AG08396 (cell line): ENCODE measurements around the gene LYZ.

Source experiments
- DNase-seq: peaks from one replicate; pipeline ENCODE4 v3.0.0; 2012; ENCODE audit warnings: low spot score, mixed read lengths

LYZ gene

DNA sequence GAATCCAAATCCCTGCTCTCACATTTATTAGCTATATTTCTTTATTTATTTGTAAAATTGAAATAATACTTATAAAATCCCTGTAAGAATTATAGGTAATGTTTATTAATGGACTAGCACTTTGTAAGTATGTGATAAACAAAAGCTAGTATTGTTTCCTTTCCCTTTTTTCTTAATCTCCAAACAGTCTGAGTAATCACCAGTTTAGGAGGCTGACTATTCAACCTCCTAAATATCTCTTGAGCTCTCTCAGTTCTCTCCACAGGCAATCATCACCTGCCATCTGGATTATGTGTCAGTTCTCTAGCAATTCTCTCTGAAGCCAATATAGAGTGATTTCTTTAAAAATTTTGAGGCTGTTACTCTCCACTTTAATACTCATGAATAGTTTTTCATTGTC lies 9.2 kb upstream of the LYZ start:
- no peak for DNase-seq

GRCh38 chr12:69339999-69340398 lies 8.2 kb upstream of the LYZ start:
- DNase-seq, result no peak

GRCh38 chr12:69341328-69341727 lies 6.9 kb upstream of the LYZ start:
- no peak for DNase-seq

DNA sequence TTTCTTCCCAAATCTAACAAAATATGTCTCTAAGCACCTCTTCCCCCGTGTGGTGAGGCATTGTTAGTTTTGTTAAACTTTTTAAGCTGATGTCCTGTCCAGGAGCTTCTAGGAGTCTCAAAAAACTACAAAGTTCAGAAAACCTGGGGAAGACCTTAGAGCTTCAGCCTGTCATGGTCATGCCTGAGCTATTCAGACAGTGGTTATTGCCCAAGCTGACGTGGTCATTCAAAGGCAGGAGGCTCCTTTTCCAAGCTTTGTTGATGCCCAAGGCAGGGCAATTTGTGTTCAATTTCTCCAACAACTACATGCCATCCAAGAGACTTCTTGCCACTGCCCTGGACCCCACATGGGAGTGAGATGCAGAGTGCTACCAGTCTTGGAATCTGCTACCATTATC lies 5.8 kb upstream of the LYZ start:
- DNase-seq, result no peak

DNA sequence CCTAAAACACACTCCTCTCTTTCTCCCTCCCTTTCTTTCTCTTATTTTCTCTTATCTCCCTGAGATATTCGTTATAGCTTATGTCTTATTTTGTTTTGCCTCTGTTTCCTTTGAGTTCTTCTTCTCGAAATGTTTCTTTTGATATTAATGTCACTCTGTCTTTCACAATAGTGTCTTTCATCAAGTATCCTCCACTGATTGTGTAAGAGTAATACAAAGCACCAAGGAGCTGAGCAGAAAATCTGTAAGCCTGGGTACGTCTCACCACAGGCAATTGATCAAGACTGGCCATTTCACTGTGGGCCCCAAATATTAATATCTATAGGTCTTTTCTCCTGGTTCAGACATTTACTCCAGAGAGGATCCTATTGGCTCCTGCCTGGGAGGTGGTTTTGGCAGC lies 4.8 kb upstream of the LYZ start:
- DNase-seq, result no peak

GRCh38 chr12:69343885-69344612 lies 4.1 kb upstream of the LYZ start:
- no peak for DNase-seq

DNA sequence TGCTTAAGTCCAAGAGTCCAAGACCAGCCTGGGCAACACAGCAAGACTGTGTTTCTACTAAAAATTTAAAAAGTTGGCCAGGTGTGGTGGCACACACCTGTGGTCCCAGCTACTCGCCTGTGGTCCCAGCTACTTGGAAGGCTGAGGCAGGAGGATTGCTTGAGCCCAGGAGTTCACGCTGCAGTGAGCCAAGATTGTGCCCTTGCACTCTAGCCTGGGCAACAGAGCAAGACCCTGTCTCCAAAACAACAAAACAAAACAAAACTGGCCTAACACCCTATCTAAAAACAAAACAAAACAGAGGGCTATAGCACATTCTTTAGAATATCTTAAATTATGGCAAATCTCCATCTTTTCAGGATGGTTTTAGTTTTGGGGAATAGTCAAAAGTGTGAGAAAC lies 3.1 kb upstream of the LYZ start:
- no peak for DNase-seq

- DNase-seq, result no peak
Measured at GRCh38 chr12:69345742-69346141, 2.4 kb upstream of the LYZ start.

DNA sequence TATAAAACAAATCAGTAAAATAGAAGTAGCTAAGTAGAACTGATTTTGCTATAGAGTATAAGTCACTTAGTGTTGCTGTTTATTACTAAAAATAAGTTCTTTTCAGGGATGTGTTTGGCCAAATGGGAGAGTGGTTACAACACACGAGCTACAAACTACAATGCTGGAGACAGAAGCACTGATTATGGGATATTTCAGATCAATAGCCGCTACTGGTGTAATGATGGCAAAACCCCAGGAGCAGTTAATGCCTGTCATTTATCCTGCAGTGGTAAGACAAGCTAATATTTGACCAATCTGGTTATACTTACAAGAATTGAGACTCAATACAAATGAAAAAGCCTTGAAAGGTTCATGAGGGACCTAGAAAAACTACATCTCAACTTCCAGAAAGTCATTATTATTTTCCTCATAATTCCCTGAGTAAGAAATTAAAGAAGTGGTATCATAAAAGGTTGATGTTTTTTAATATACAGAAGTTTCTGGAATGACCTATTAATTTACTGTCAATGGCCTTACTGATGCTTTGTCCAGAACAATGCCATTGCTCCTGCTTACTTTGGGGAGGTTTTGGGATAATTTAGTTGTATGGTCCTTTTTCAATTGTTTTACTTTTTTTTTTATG lies 1.9 kb downstream of the LYZ start:
- DNase-seq, result no peak

DNA sequence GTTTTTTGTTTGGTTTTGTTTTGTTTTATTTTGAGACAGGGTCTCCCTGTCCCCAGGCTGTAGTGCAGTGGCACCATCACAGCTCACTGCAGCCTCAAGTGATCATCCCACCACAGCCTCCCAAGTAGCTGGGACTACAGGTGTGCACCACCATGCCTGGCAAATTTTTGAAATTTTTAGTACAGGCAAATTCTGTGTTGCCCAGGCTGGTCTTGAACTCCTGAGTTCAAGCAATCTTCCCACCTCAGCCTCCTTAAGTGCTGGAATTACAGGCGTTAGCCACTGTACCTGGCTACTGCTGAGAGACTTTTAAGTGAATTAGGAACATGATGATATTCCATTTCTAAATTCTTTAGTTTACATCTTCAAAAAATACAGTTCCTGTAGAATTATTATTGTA lies 2.6 kb downstream of the LYZ start:
- no peak for DNase-seq

GRCh38 chr12:69351462-69352236 lies 3.5 kb downstream of the LYZ start:
- no peak for DNase-seq

DNA sequence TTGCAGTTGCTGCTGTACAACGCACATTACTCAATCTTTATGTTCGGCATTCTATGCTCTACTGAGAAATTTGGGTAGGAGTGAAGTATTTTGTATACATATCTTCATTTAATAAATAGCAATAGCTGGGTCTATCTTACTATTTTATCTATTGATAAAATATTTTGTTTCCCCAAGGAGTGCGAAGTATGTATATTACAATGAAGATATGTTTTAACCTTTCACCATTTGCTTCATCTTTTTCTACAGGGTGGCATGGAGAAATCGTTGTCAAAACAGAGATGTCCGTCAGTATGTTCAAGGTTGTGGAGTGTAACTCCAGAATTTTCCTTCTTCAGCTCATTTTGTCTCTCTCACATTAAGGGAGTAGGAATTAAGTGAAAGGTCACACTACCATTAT lies 4.7 kb downstream of the LYZ start:
- DNase-seq, result no peak

- no peak for DNase-seq
Measured at GRCh38 chr12:69354172-69354555, 6.0 kb downstream of the LYZ start.

DNA sequence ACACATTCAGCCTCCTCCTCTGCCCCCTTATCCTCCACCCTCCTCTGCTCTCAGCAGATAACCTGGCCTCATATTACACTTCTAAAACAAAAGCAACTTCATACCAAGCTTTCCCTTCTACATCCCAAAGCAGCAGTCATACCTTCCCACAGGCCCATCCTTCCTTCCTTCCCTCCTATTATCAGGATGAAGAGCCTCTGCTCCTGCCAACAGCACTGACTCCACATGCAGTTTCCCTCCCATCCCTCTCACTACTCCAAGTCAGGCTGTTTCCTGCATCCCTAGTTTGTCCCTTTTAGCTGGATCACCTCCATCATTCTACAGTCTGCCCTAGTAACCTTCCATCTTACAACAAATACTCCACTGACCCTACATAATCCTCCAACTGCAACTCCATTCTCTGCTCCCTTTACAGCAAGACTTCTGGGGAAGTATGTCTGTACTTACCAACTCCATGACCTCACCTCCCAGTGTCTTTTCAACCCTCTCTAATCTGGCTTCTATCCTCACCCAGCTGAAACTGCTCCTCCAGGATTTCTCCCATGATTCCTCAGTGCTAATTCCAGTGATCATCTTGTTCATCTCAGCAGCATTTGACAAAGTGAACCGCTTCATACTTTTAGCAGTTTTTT lies 6.5 kb downstream of the LYZ start:
- no peak for DNase-seq

GRCh38 chr12:69355363-69356028 lies 7.3 kb downstream of the LYZ start:
- DNase-seq, result no peak

- peak; percentile 97 for DNase-seq
Measured at GRCh38 chr12:69359531-69360347, 11.6 kb downstream of the LYZ start, which contains the start of gene YEATS4. YEATS4 (plus strand) TSS chr12:69359743; CDS start chr12:69359973, 230 bp downstream.

DNA sequence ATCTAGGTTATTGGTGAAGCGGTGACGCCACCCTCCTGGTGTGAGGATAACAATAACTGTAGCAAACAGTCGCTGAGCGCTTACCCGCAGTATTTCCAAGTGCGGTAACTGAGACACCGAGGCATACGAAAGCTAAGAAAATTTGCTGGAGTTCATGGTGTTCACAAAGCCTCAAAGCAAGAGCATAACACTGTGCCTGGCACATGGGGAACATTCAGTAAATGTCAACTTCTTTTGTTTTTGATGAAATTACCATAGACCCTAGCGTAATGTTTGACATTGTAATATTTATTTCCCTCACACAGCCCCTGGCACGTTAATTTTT lies 12.1 kb downstream of the LYZ start:
- DNase-seq, result no peak

- no peak for DNase-seq
Measured at GRCh38 chr12:69366796-69367195, 18.6 kb downstream of the LYZ start.

- DNase-seq, result no peak
Measured at GRCh38 chr12:69368171-69368570, 20.0 kb downstream of the LYZ start.

GRCh38 chr12:69383074-69383473 lies 34.9 kb downstream of the LYZ start:
- no peak for DNase-seq

DNA sequence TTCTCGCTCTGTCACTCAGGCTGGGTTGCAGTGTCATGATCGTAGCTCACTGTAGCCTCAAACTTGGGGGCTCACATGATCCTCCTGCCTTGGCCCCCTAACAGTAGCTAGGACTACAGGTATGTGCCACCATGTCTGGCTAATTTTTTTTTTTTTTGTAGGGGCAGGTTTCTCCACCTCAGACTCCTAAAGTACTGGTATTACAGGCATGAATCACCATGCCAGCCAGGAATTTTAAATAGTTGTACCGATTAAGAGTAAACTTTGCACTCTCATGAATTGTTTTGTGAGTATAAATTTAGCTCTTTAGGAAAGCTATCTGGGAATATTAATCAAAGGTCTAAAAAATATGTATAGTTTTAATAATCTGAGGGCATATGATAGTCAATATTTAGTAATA lies 36.9 kb downstream of the LYZ start:
- no peak for DNase-seq
